Keratinocyte (primary cell): Measurements from ENCODE around the gene FBN1. TPM values are rescaled to one million over a fixed set of nuclear protein-coding genes. Genes with fewer than 3 reads are reported as not detected.

ENCODE experiments used
- DNase-seq: peaks from one replicate; pipeline ENCODE4 v3.0.0-alpha.2; 2011; ENCODE audit warnings: low read depth, missing footprints, low spot score
- FAIRE-seq: peaks from 2 replicates; lab custom pipeline; 2011; peaks lifted over from hg19 to GRCh38; lab: Jason Lieb, UNC
- H2AFZ ChIP-seq: 2 replicates; pipeline ENCODE4 v1.6.0; 2012; ENCODE audit warnings: low read length, control low read depth, inconsistent platforms; ENCODE audit not compliant: control insufficient read depth
- H3K27ac ChIP-seq: 2 replicates; pipeline ENCODE4 v1.5.1; 2011; ENCODE audit warnings: low read length; ENCODE audit not compliant: control insufficient read depth, insufficient read depth
- H3K27me3 ChIP-seq: 3 replicates; pipeline ENCODE4 v1.6.0; 2011; ENCODE audit warnings: low read length; ENCODE audit not compliant: control insufficient read depth, insufficient read depth; ENCODE audit errors: extremely low read depth
- H3K36me3 ChIP-seq, 2 experiments: 2 replicates in 1 of 2; 3 replicates in 1 of 2; pipeline ENCODE4 v1.5.1; 2011; ENCODE audit warnings: low read length in 2 of 2, mild to moderate bottlenecking in 1 of 2; ENCODE audit not compliant: control insufficient read depth in 2 of 2, insufficient read depth in 2 of 2; ENCODE audit errors: extremely low read depth in 1 of 2
- H3K4me1 ChIP-seq: 3 replicates; pipeline ENCODE4 v1.5.1; 2011; ENCODE audit warnings: low read length; ENCODE audit not compliant: control insufficient read depth, insufficient read depth; ENCODE audit errors: extremely low read depth
- H3K4me2 ChIP-seq: 3 replicates; pipeline ENCODE4 v1.6.0; 2011; ENCODE audit warnings: low read depth, low read length; ENCODE audit not compliant: control insufficient read depth, insufficient read depth; ENCODE audit errors: extremely low read depth
- H3K4me3 ChIP-seq, 3 experiments: fragments of 200-600 bp in 1 of 3; sonication (generic) in 1 of 3; 2 replicates in 2 of 3; 3 replicates in 1 of 3; pipeline ENCODE4 v1.5.1; 2011 to 2016; ENCODE audit warnings: low read length in 3 of 3, mild to moderate bottlenecking in 3 of 3, control low read depth in 2 of 3, inconsistent platforms in 1 of 3, low read depth in 1 of 3, mixed read lengths in 1 of 3, mixed run types in 1 of 3, moderate library complexity in 1 of 3; ENCODE audit not compliant: control insufficient read depth in 2 of 3, insufficient read depth in 2 of 3; ENCODE audit errors: extremely low read depth in 1 of 3
- H3K79me2 ChIP-seq: 2 replicates; pipeline ENCODE4 v1.6.0; 2012; ENCODE audit warnings: low read length; ENCODE audit not compliant: control insufficient read depth, insufficient read depth
- H3K9ac ChIP-seq: 3 replicates; pipeline ENCODE4 v1.6.0; 2011; ENCODE audit warnings: low read length; ENCODE audit not compliant: control insufficient read depth, insufficient read depth; ENCODE audit errors: extremely low read depth
- H3K9me1 ChIP-seq: 3 replicates; pipeline ENCODE4 v1.6.0; 2011; ENCODE audit warnings: low read length; ENCODE audit not compliant: control insufficient read depth, insufficient read depth; ENCODE audit errors: extremely low read depth
- H3K9me3 ChIP-seq: 2 replicates; pipeline ENCODE4 v1.5.1; 2012; ENCODE audit warnings: low read depth, low read length; ENCODE audit not compliant: control insufficient read depth
- H4K20me1 ChIP-seq: 3 replicates; pipeline ENCODE4 v1.6.0; 2011; ENCODE audit warnings: low read length; ENCODE audit not compliant: control insufficient read depth, insufficient read depth; ENCODE audit errors: extremely low read depth
- CTCF ChIP-seq, 3 experiments: IDR thresholded peaks in 1 of 3; conservative IDR thresholded peaks in 1 of 3; optimal IDR thresholded peaks in 1 of 3; 2 replicates in 2 of 3; 3 replicates in 1 of 3; pipeline versions ENCODE3 to v1.5.1; 2011; ENCODE audit warnings: low read length in 3 of 3, mild to moderate bottlenecking in 3 of 3, moderate library complexity in 2 of 3, control low read depth in 1 of 3, inconsistent platforms in 1 of 3; ENCODE audit not compliant: insufficient read depth in 2 of 3; ENCODE audit errors: extremely low read depth in 1 of 3
- EZH2 ChIP-seq: IDR thresholded peaks from one replicate; pipeline ENCODE4 v1.6.1; 2012; ENCODE audit warnings: inconsistent platforms, mild to moderate bottlenecking, low read length, moderate library complexity
- dilution Hi-C: fragments of 300-500 bp; cut with MboI; formaldehyde crosslinking; loops from one replicate; pipeline ENCODE4 v1.7.0; 2020; ENCODE audit warnings: low sequenced_read_pairs; ENCODE audit not compliant: extremely low pct_ligation_motif_present
- polyA plus RNA-seq, 5 experiments: library from polyadenylated mRNA; depleted of rRNA in 3 of 5; stranded (reverse) in 3 of 5; stranded (forward) in 1 of 5; unstranded in 1 of 5; fragments of >200 nt; gene quantifications; 1 replicate in 1 of 5; 2 replicates in 3 of 5; 3 replicates in 1 of 5; pipeline versions ENCODE4 v1.2.1 to v1.2.3, GENCODE V29; 2011 to 2012; ENCODE audit warnings: missing spikeins in 2 of 5, low read depth in 1 of 5, low replicate concordance in 1 of 5

The FBN1 gene
- polyA plus RNA-seq, 1 donor (not counting 4 experiments of a cell fraction or from before 2014, with no cell fraction given), result 3.5 TPM

- Histone ChIP-seq H3K27me3 (no peaks in the 10 kb centered on the region), H3K4me2 (no peak overlapping the region), H3K9ac (no peak overlapping the region), H3K27ac (no peak overlapping the region), H3K4me3 (no peak overlapping the region), H3K4me1 (peaks cover 12% of the 10 kb centered on the region), H3K9me3 (no peaks in the 10 kb centered on the region), H2AFZ (no peak overlapping the region), H3K36me3 (no peaks in the 10 kb centered on the region), H3K79me2 (no peaks in the 10 kb centered on the region), H3K9me1 (no peaks in the 10 kb centered on the region), H4K20me1 (no peaks in the 10 kb centered on the region)
- dilution Hi-C loops, result no loop called here
- FAIRE-seq (no peak), DNase-seq (no peak)
- TF ChIP-seq CTCF (optimal IDR thresholded peaks at IDR 0.05 in 1 of 3, IDR thresholded peaks at IDR 0.05 in 1 of 3, conservative IDR thresholded peaks at IDR 0.05 in 1 of 3; ENCODE audit: extremely low read depth in 1 of 3, insufficient read depth in 2 of 3, low read length in 3 of 3) (no peak), EZH2 (no peak)
Observed at GRCh38 chr15:48623456-48623855, 22.1 kb downstream of the FBN1 start.

- H3K9ac ChIP-seq, result no peak overlapping the region
- TF ChIP-seq EZH2 (no peak), CTCF (optimal IDR thresholded peaks at IDR 0.05 in 1 of 3, IDR thresholded peaks at IDR 0.05 in 1 of 3, conservative IDR thresholded peaks at IDR 0.05 in 1 of 3; ENCODE audit: extremely low read depth in 1 of 3, insufficient read depth in 2 of 3, low read length in 3 of 3) (no peak)
- FAIRE-seq (no peak), DNase-seq (no peak)
- no peak overlapping the region for H3K27ac ChIP-seq
- peaks cover 6% of the 10 kb centered on the region for H3K4me1 ChIP-seq
- H3K4me2 ChIP-seq, result no peak overlapping the region
- no peaks in the 10 kb centered on the region for H3K9me1 ChIP-seq
- no peaks in the 10 kb centered on the region for H3K27me3 ChIP-seq
- H3K36me3 ChIP-seq, result no peaks in the 10 kb centered on the region
- H3K9me3 ChIP-seq, result no peaks in the 10 kb centered on the region
- dilution Hi-C loops, result no loop called here
- H2AFZ ChIP-seq, result no peak overlapping the region
- H3K79me2 ChIP-seq, result no peaks in the 10 kb centered on the region
- H3K4me3 ChIP-seq, result no peak overlapping the region
- no peaks in the 10 kb centered on the region for H4K20me1 ChIP-seq
Observed at GRCh38 chr15:48622237-48622636, 23.3 kb downstream of the FBN1 start.
